Left lobe of liver (tissue), 2 donors: ENCODE measurements around the gene REC8. TPM values are rescaled to one million over a fixed set of nuclear protein-coding genes. Genes with fewer than 3 reads are reported as not detected.

ENCODE experiments used
- ATAC-seq: fragments of 200-7000 bp; cut with Tn5 transposase; one replicate; pipeline ENCODE4 v1.9.1; 2020; ENCODE audit warnings: mild to moderate bottlenecking, moderate library complexity
- DNase-seq: peaks from one replicate; pipeline ENCODE4 v3.0.0-alpha.2; 2020; ENCODE audit warnings: low spot score
- total RNA-seq: library from RNA; stranded (reverse); gene quantifications from one replicate; pipeline ENCODE4 v1.2.1, GENCODE V29; 2021
- donor health status: DM: no; HTN: no; CAD: no; lungs with moderate emphysema.
- donor health status: DM: no; HTN: yes; CAD: no.

REC8 gene
- total RNA-seq, 1 donor from 2014 or later = 2.6 TPM

DNA sequence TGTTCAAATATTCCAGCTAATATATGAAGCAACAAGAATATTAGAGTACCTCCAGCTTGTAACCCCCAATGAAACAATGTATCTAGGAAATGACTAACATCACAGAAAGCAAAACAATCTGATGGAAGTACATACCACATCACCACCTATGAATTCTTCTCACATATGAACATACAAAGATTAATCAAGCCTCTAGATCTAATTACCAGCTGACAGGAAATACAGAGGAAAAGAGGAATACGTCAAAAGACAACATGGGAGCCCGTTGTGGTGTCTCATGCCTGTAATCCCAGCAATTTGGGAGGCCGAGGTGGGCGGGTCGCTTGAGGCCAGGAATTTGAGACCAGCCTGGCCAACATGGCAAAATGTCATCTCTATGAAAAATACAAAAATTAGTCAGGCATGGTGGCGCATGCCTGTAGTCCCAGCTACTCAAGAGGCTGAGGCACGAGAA, 52.8 kb downstream of the REC8 start:
- peak; percentile 1 for DNase-seq
- no peak for ATAC-seq

DNA sequence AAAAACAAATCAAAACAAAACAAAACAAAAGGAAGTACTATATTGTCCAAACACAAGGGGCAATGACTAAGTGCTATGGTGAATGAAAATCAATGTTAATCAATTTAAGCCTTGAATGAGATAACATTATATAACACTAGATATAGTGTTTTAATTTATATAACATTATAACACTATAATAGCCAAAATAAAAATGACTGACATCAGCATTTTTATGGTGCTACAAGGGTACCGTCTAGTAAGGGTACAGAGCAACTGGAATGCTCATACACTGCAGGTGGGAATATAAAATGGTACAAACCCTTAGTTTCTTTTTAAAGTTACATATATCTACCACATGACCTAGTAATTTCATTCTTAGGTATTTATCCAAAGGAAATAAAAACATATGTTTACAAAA, 54.6 kb downstream of the REC8 start:
- no peak for ATAC-seq
- no peak for DNase-seq

DNA sequence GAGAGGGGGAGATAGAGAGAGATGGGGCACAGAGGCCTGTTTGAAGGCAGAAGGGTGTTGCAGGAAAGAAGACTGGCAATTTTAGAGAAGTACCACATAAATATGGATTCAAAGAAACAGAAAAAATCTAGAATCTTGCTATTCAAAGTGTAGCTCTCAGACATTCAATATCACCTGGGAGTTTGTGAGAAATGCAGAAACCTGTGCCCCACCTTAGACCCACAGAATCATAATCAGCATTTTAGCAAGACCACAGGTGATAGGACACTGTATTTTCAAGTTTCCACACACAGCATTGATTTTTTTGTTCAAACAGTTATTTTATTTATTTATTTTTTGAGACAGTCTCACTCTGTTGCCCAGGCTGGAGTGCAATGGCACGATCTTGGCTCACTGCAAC, 57.0 kb downstream of the REC8 start:
- DNase-seq = no peak
- no peak for ATAC-seq

Other genes starting within 250 kb of the REC8 start
- gene DHRS4, start 218.3 kb upstream of the REC8 start, total RNA-seq = 59.0 TPM
- 46.4 TPM for gene DHRS4L2, start 183.2 kb upstream of the REC8 start, total RNA-seq
- gene CARMIL3, start 120.1 kb upstream of the REC8 start, total RNA-seq = 2.0 TPM
- gene CPNE6, start 100.5 kb upstream of the REC8 start, total RNA-seq = 0.40 TPM
- 590 TPM for gene PCK2, start 77.8 kb upstream of the REC8 start, total RNA-seq
- 212 TPM for gene DCAF11, start 57.3 kb upstream of the REC8 start, total RNA-seq
- gene NRL, start 57.1 kb upstream of the REC8 start, total RNA-seq = 3.5 TPM
- gene FITM1, start 41.4 kb upstream of the REC8 start, total RNA-seq = 34.9 TPM
- 98.1 TPM for gene PSME1, start 35.9 kb upstream of the REC8 start, total RNA-seq
- 24.2 TPM for gene EMC9, start 30.5 kb upstream of the REC8 start, total RNA-seq
- 124 TPM for gene PSME2, start 25.5 kb upstream of the REC8 start, total RNA-seq
- gene RNF31, start 24.6 kb upstream of the REC8 start, total RNA-seq = 28.6 TPM
- 25.1 TPM for gene IRF9, start 10.8 kb upstream of the REC8 start, total RNA-seq
- 20.2 TPM for gene IPO4, start 16.7 kb downstream of the REC8 start, total RNA-seq
- 47.1 TPM for gene TM9SF1, start 23.4 kb downstream of the REC8 start, total RNA-seq
- gene TSSK4, start 33.6 kb downstream of the REC8 start, total RNA-seq = 0.35 TPM
- 14.4 TPM for gene CHMP4A, start 41.4 kb downstream of the REC8 start, total RNA-seq
- 5.0 TPM for gene MDP1, start 44.0 kb downstream of the REC8 start, total RNA-seq
- 66.7 TPM for gene NEDD8, start 60.3 kb downstream of the REC8 start, total RNA-seq
- 30.3 TPM for gene GMPR2, start 60.8 kb downstream of the REC8 start, total RNA-seq
- gene TINF2, start 70.5 kb downstream of the REC8 start, total RNA-seq = 24.2 TPM
- gene TGM1, start 91.1 kb downstream of the REC8 start, total RNA-seq = 1.8 TPM
- gene RABGGTA, start 99.5 kb downstream of the REC8 start, total RNA-seq = 15.8 TPM
- gene DHRS1, start 127.7 kb downstream of the REC8 start, total RNA-seq = 91.0 TPM
- 17.2 TPM for gene NOP9, start 127.8 kb downstream of the REC8 start, total RNA-seq
- 216 TPM for gene CIDEB, start 135.9 kb downstream of the REC8 start, total RNA-seq
- 6.9 TPM for gene LTB4R2, start 138.1 kb downstream of the REC8 start, total RNA-seq
- gene LTB4R, start 139.4 kb downstream of the REC8 start, total RNA-seq = 7.2 TPM
- gene ADCY4, start 163.0 kb downstream of the REC8 start, total RNA-seq = 5.5 TPM
- gene RIPK3, start 167.9 kb downstream of the REC8 start, total RNA-seq = 0.68 TPM
- 1.4 TPM for gene NFATC4, start 196.1 kb downstream of the REC8 start, total RNA-seq
- 2.3 TPM for gene NYNRIN, start 226.9 kb downstream of the REC8 start, total RNA-seq